Measurements from ENCODE around the gene RNF103.

Gene RNF103

DNA sequence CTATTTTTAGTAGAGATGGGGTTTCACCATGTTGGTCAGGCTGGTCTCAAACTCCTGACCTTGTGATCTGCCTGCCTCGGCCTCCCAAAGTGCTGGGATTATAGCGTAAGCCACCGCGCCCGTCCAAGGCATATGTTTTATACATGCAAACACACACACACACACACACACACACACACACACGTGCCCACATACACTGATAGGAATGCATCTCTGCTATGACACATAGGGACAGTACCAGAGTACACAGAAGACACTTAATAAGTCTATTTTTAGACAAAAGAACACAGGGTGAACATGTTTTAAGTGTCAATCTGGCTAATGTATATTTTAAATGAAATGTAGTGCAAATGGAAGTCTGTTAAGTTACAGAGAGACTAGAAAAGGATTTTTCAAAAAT, 10.7 kb upstream of the RNF103 start:
- H3K36me3 Mint-ChIP-seq (ENCODE audit: low read depth), result no peaks in the 10 kb centered on the region
- H3K4me3 Mint-ChIP-seq, result no peak overlapping the region
- ATAC-seq (no peak), DNase-seq (no peak)
- H3K27ac Mint-ChIP-seq, result no peak overlapping the region
- H3K27me3 Mint-ChIP-seq, result no peaks in the 10 kb centered on the region
- H3K9me3 Mint-ChIP-seq, result peaks cover under 1% of the 10 kb centered on the region
- no peaks in the 10 kb centered on the region for H3K4me1 Mint-ChIP-seq

DNA sequence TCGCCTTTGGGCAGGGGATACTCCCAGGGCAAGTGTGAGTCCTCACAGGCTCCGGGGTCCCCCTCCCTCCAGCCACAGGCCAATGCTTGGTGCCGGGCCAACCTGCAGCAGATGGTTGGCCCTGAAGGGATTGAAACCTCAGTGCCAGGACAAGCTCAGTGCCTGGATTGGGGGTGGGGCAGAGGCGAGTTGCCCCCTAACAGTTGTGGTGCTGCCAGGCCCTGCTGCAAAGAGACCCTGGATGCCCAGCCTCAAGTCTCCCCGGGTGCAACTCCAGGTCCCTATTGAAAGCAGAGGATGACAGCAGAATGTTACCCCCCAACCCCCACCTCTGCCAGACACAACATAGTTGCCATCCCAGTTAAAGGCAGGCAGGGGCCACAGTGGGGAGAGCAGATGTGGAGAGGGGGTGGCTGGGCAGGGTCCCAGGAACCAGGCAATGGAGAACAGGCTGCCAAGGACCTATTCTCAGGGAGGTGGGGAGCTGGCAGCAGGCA, 9.5 kb upstream of the RNF103 start:
- H3K36me3 Mint-ChIP-seq (ENCODE audit: low read depth), result no peaks in the 10 kb centered on the region
- H3K27me3 Mint-ChIP-seq, result peaks cover 3% of the 10 kb centered on the region
- no peak overlapping the region for H3K27ac Mint-ChIP-seq
- DNase-seq, result no peak
- no peaks in the 10 kb centered on the region for H3K9me3 Mint-ChIP-seq
- no peak overlapping the region for H3K4me3 Mint-ChIP-seq
- H3K4me1 Mint-ChIP-seq, result no peaks in the 10 kb centered on the region
- no peak for ATAC-seq

DNA sequence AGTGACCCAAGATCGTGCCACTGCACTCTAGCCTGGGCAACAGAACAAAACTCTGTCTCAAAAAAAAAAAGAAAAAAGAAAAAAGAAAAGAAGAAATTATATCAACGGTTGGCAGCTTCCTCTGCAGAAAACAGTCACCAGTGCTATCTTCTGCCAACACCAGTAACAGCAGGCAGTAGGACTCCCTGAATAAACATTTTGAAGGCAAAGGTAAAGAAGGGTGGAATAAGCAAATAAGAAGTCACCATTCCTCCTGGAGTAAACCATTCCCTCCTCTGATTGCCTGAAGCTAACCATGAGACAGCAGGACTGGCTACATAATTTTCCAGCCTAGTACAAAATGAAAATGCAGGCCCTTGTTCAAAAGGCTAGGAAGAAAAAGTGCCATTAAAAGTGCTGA, 9.0 kb upstream of the RNF103 start:
- Mint-ChIP-seq H3K36me3 (ENCODE audit: low read depth) (no peaks in the 10 kb centered on the region), H3K4me3 (no peak overlapping the region), H3K9me3 (no peaks in the 10 kb centered on the region), H3K4me1 (no peaks in the 10 kb centered on the region), H3K27ac (no peak overlapping the region), H3K27me3 (peaks cover 3% of the 10 kb centered on the region)
- no peak for ATAC-seq
- no peak for DNase-seq

DNA sequence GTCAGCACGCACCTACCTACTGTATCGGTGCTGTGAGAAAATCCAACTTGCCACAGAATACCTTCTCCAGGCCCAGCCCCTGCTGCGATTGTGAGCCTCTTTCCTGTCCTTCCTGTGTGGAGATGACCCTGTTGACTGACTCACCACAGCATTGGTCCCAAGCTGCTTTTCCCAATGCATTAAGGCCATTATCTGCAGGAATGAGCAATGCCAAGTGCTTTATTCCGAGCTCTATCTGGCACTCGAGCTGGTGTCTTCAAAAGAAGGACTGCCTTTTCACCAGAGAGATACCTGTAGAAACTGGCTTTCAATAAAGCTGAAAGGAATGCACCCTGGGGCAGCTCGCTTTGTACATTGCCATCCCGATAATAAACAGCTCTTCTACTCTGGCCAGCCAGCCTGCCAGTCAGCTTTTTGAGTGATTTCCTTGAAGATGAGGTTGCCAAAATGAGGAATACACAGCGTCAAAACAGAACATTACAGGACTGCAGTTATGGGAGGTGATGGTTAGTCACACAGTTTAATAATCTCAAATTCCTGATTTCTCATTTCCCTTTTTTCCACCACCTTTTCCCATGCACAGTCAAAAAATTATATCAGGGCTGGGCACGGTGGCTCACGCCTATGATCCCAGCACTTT, 8.3 kb upstream of the RNF103 start:
- H3K4me1 Mint-ChIP-seq, result no peaks in the 10 kb centered on the region
- H3K27me3 Mint-ChIP-seq, result peaks cover 3% of the 10 kb centered on the region

DNA sequence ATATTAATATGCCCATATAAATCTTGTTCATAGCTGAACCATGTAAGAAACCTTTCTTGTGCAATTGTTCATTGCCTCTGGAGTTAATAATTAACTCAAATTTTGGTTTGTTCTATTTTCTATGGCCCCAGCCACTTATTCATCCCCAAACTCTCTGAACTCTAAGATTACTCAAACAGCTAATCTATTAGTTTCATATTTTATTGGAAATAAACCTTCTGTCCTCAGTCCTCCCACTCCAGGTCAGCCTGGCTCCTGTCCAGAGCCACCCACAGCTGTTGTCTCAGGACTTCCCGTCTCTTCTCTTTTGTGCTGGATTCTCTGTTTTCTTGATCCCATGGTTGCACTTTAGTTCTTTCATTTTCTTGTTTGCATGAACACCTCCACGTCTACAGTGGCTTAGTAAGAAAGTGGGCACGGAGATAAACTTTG, 4.4 kb upstream of the RNF103 start:
- H3K9me3 Mint-ChIP-seq, result no peaks in the 10 kb centered on the region
- H3K4me3 Mint-ChIP-seq, result no peak overlapping the region
- DNase-seq (no peak), ATAC-seq (no peak)
- no peak overlapping the region for H3K27ac Mint-ChIP-seq
- peaks cover 5% of the 10 kb centered on the region for H3K4me1 Mint-ChIP-seq
- H3K27me3 Mint-ChIP-seq, result peaks cover 3% of the 10 kb centered on the region
- no peaks in the 10 kb centered on the region for H3K36me3 Mint-ChIP-seq (ENCODE audit: low read depth)

More for the DNA sequence above, 8.3 kb upstream of the RNF103 start:
- no peak overlapping the region for H3K4me3 Mint-ChIP-seq
- H3K27ac Mint-ChIP-seq, result no peak overlapping the region
- no peak for DNase-seq
- ATAC-seq, result no peak
- H3K9me3 Mint-ChIP-seq, result no peaks in the 10 kb centered on the region
- no peaks in the 10 kb centered on the region for H3K36me3 Mint-ChIP-seq (ENCODE audit: low read depth)

DNA sequence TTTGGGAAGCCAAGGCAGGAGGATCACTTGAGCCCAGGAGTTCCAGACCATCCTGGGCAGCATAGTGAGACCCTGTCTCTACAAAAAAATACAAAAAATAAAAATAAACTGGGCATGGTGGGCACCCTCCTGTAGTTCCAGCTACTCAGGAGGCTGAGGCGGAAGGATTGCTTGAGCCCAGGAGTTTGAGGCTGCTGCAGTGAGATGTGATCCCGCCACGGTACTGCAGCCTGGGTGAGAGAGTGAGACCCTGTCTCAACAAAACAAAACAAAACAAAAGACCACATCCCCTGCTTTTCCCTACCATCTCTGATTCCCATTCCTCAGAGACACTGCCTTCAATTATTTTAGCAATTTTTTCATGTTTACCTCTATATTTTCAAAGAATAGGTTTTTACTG, 3.9 kb upstream of the RNF103 start:
- DNase-seq, result no peak
- H3K9me3 Mint-ChIP-seq, result no peaks in the 10 kb centered on the region
- no peak overlapping the region for H3K4me3 Mint-ChIP-seq
- no peak for ATAC-seq
- no peak overlapping the region for H3K27ac Mint-ChIP-seq
- H3K36me3 Mint-ChIP-seq (ENCODE audit: low read depth), result no peaks in the 10 kb centered on the region
- H3K27me3 Mint-ChIP-seq, result peaks cover 3% of the 10 kb centered on the region
- peaks cover 5% of the 10 kb centered on the region for H3K4me1 Mint-ChIP-seq

DNA sequence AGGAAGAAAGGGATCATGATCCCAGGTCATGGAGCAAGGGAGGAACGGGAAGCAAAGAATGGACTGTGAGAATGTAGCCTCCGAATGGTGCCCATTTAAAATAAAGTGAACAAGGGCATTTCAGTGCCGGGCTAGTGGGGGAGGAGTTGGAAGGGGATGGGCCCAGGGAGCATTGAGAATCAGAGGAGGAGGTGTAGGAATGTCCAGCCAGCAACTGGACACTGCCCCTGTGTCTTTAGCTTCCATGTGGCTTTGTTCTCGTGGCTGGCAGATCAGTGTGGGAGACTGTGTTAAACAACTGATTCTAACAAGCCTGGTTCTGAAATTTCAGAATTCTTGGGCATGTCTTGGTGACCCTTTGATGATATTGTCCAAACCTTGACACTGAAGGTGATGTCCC, 1.4 kb upstream of the RNF103 start:
- Mint-ChIP-seq H3K27me3 (peaks cover 3% of the 10 kb centered on the region), H3K4me3 (peak overlapping the region; percentile 29), H3K9me3 (no peaks in the 10 kb centered on the region), H3K4me1 (peaks cover 22% of the 10 kb centered on the region), H3K36me3 (ENCODE audit: low read depth) (peaks cover 3% of the 10 kb centered on the region), H3K27ac (peak overlapping the region; percentile 50)
- ATAC-seq, result no peak
- no peak for DNase-seq

DNA sequence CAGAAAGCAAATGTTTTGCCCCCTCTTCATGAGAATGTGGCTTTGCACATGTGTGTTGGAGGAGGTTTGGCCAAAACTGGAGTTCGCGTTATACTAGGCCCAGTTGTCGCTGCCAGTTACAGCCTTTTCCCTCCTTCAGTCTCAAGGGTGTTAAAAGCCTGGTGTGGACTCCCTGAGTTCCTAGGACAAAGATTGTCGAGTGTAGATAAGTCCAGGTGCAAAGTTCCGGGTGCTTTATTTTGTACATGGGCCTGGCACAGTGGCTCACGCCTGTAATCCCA, 542 bp upstream of the RNF103 start:
- peaks cover 29% of the 10 kb centered on the region for H3K4me1 Mint-ChIP-seq
- no peaks in the 10 kb centered on the region for H3K9me3 Mint-ChIP-seq
- peaks cover 2% of the 10 kb centered on the region for H3K27me3 Mint-ChIP-seq
- H3K4me3 Mint-ChIP-seq, result peak overlapping the region; percentile 75
- no peak for DNase-seq
- H3K27ac Mint-ChIP-seq, result peak overlapping the region; percentile 91
- peaks cover 4% of the 10 kb centered on the region for H3K36me3 Mint-ChIP-seq (ENCODE audit: low read depth)
- ATAC-seq, result no peak

DNA sequence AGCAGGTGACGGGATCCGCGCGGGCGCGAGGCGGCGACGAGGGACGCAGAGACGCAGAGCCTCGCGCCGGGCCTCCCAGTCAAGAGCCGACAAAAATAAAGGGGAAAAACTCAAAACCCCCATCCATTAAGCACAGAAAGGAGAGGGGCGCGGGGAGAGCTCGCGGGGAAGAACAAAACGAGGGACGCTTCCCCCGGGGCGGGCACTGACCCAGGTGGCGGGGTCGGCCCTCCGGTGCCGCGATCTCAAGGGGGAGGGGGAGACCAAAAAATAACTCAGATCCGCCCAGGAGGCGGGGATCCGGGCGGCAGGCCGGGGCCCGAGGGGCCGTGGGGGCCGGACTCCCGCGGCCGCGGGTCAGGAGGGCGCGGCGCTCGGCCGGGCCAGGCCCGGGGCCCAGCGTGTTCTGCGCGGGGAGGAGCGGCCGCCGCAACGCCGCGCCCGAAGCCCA, 597 bp downstream of the RNF103 start:
- Mint-ChIP-seq H3K9me3 (no peaks in the 10 kb centered on the region), H3K4me3 (peak overlapping the region; percentile 88), H3K27ac (peak overlapping the region; percentile 92), H3K36me3 (ENCODE audit: low read depth) (peaks cover 9% of the 10 kb centered on the region), H3K4me1 (peaks cover 36% of the 10 kb centered on the region), H3K27me3 (no peaks in the 10 kb centered on the region)
- peak; percentile 64 for DNase-seq
- peak; percentile 24 for ATAC-seq

DNA sequence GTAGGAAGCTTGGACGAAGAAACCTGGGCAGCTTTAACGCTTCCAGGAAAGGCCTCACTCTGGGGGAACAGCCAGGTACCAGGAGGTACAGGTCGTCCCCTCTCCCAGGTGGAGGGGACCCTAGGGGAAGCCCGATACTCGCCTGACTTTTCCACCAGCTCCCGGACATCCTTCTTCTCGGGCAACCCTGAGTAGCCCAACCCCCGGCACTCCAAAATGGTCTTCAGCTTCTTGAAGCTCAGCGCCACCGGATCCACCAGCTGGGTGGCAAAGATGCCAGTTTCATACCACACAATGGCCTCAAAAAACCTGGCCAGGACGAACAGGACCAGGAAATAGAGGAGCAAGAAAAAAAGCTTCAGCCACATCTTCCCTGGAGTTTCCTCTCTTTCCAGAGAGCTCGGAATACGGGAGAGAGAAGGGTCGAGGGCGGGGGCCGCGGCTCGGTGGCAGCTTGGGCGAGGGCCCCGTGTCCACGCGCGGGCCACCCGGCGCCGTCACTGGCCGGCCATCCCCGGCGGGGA, 1.1 kb downstream of the RNF103 start:
- Mint-ChIP-seq H3K9me3 (no peaks in the 10 kb centered on the region), H3K27ac (peak overlapping the region; percentile 92), H3K36me3 (ENCODE audit: low read depth) (peaks cover 9% of the 10 kb centered on the region), H3K4me1 (peaks cover 39% of the 10 kb centered on the region), H3K4me3 (peak overlapping the region; percentile 88), H3K27me3 (no peaks in the 10 kb centered on the region)
- DNase-seq (peak; percentile 34), ATAC-seq (no peak)

DNA sequence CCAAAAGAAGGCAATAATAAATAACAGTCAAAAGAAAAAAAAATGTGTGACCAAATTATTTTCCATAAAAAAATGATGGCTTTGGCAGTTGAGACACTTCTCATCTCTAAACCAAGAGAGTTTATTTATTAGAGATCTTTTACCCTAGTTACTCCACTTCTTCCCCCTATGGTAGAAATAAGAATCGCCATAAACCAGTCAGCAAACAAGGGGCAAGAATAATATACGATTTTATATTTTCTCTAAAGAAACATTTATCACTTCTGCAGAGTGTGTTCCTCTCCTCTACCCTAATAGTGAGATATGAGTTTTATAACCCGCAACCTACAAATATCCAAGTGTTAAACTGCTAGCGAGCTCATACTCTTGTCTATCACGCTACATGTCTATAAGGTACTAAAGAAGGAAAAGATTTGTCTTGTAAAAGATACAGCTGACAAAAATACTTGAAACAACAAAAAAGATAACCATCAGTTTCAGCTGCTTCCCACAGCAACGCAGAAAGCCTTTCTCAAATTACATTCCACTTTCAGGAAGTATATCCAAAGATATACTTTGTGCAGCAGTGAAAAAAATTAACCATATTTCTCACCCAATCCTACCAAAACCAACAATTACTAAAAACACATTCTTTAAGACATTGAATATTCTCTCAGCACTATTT, 2.3 kb downstream of the RNF103 start:
- Mint-ChIP-seq H3K27me3 (no peaks in the 10 kb centered on the region), H3K4me3 (peak overlapping the region; percentile 88), H3K27ac (peak overlapping the region; percentile 42), H3K9me3 (no peaks in the 10 kb centered on the region), H3K36me3 (ENCODE audit: low read depth) (peaks cover 13% of the 10 kb centered on the region), H3K4me1 (peaks cover 45% of the 10 kb centered on the region)
- no peak for DNase-seq
- no peak for ATAC-seq

DNA sequence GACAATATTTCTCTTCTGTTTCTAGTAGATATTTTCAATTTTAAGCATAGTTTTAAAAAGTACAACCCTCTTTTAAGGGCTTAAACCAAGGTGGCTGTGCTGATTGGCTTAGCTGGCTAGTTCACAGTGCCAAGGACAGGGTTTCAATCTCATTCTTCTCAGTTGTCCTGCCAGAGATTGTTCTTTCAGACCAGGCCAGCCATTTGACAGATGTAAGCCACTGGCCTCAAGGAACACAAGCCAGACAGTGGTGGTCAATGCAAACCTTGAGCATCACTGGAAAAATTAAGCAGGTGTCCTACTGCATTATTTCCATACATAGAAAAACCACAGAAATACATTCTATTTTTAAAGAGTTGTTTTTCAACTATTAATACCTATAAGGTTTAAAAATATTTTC, 5.9 kb downstream of the RNF103 start:
- Mint-ChIP-seq H3K36me3 (ENCODE audit: low read depth) (peaks cover 36% of the 10 kb centered on the region), H3K9me3 (no peaks in the 10 kb centered on the region), H3K27ac (no peak overlapping the region), H3K4me1 (peaks cover 46% of the 10 kb centered on the region), H3K27me3 (no peaks in the 10 kb centered on the region), H3K4me3 (no peak overlapping the region)
- no peak for ATAC-seq
- DNase-seq, result no peak

DNA sequence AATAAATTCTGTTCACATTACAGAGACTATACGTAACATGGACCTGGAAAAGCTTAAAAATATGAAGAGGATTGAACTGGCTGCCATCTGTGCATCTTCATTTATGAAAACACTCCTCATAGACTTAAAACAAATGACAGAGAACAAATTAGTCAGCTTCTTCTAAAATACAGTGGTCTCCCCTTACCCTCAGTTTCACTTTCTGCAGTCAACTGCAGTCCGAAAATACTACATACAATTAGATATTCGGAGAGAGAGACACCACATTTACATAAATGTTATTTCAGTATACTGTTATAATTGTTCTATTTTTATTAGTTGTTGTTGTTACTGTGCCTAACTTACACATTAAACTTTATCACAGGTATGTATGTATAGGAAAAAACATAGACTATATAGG, 6.5 kb downstream of the RNF103 start:
- ATAC-seq, result no peak
- H3K27ac Mint-ChIP-seq, result no peak overlapping the region
- no peak overlapping the region for H3K4me3 Mint-ChIP-seq
- DNase-seq, result no peak
- no peaks in the 10 kb centered on the region for H3K9me3 Mint-ChIP-seq
- no peaks in the 10 kb centered on the region for H3K27me3 Mint-ChIP-seq
- H3K4me1 Mint-ChIP-seq, result peaks cover 46% of the 10 kb centered on the region
- peaks cover 36% of the 10 kb centered on the region for H3K36me3 Mint-ChIP-seq (ENCODE audit: low read depth)

DNA sequence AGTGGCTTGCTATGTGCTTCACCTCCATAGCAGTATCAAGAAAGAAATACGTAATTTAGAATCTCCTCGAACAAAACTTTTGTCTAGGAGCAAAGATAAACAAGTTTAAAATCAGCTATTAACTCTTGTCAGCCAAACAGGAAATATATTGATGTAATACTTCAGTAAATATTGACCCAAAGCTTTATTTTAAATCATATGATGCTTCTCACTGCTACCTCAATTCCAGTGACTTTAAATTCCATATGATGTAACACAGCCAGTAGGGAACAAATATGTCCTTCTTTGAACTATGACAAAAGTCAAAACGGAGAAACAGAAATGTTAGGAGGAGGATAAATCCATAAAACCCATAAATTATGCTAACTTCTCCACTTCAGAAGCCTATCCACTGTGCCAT, 7.2 kb downstream of the RNF103 start:
- Mint-ChIP-seq H3K4me3 (no peak overlapping the region), H3K36me3 (ENCODE audit: low read depth) (peaks cover 39% of the 10 kb centered on the region), H3K4me1 (peaks cover 41% of the 10 kb centered on the region), H3K27me3 (no peaks in the 10 kb centered on the region), H3K9me3 (no peaks in the 10 kb centered on the region), H3K27ac (no peak overlapping the region)
- ATAC-seq, result no peak
- DNase-seq, result no peak

DNA sequence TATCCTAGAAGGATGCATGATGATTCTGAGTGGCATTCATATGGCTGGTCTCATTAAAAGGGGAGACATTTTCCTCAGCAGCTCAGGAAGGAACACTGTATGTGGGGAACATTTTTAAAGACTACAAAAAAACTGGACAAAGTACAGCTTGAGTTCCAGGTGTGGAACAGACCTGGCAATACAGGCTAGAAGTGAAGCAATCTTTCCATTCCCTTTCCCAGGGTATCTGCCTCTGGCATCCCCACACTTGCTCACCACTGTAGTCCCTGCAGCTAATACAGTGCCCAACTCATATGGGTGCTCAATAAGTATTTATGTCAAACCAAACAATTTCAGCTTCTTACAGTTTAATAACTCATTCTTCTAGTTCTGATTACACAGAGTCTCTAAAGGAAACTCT, 8.1 kb downstream of the RNF103 start:
- Mint-ChIP-seq H3K27ac (no peak overlapping the region), H3K9me3 (no peaks in the 10 kb centered on the region), H3K4me3 (no peak overlapping the region), H3K36me3 (ENCODE audit: low read depth) (peaks cover 48% of the 10 kb centered on the region), H3K4me1 (peaks cover 34% of the 10 kb centered on the region), H3K27me3 (no peaks in the 10 kb centered on the region)
- ATAC-seq, result no peak
- DNase-seq, result no peak

Measured in activated naive CD8-positive, alpha-beta T cell treated with anti-CD3 and anti-CD28 coated beads, Interleukin-2, amount 50 U/mL, for 24 hours (primary cell).